HEK293 (cell line): ENCODE results near the gene LIPJ.

Source experiments
- CTCF ChIA-PET: fragments of 350-600 bp; formaldehyde crosslinking; extraction: SDS; loops from one replicate; lab custom pipeline; 2021; ENCODE audit warnings: antibody characterized with exemption; lab: Yijun Ruan, JAX
- POLR2A ChIA-PET: fragments of 300-600 bp; formaldehyde crosslinking; extraction: SDS; loops from one replicate; lab custom pipeline; 2020; ENCODE audit warnings: antibody characterized with exemption, inconsistent platforms; lab: Yijun Ruan, JAX
- H3K27ac ChIP-seq: fragments of 200-500 bp; sonication (Bioruptor generic); 2 replicates; pipeline ENCODE4 v1.5.1; 2014; ENCODE audit warnings: low read depth, low read length, control low read depth, inconsistent platforms; ENCODE audit errors: extremely low read depth
- H3K36me3 ChIP-seq, 2 experiments: fragments of 200-500 bp in 1 of 2; sonication (Bioruptor generic) in 1 of 2; 1 replicate in 1 of 2; 2 replicates in 1 of 2; pipeline ENCODE4 v1.5.1; 2014 to 2017; ENCODE audit warnings: inconsistent platforms in 2 of 2, low read length in 2 of 2; ENCODE audit not compliant: control insufficient read depth in 2 of 2, insufficient read depth in 1 of 2
- H3K4me1 ChIP-seq: fragments of 200-500 bp; sonication (Bioruptor generic); 2 replicates; pipeline ENCODE4 v1.5.1; 2014; ENCODE audit warnings: mild to moderate bottlenecking, low read length, inconsistent platforms; ENCODE audit not compliant: control insufficient read depth, insufficient read depth
- H3K4me3 ChIP-seq: 2 replicates; pipeline ENCODE4 v1.5.1; 2011; ENCODE audit warnings: low read depth, mild to moderate bottlenecking, control low read depth, low read length, moderate library complexity
- H3K9me3 ChIP-seq: fragments of 200-500 bp; sonication (Bioruptor generic); 2 replicates; pipeline ENCODE4 v1.5.1; 2014; ENCODE audit warnings: low read depth, low read length, inconsistent platforms; ENCODE audit not compliant: control insufficient read depth, insufficient read depth
- GFI1B ChIP-seq: fragments of 450-650 bp; formaldehyde crosslinking; IDR thresholded peaks from 2 replicates; pipeline ENCODE4 v1.5.1; 2016; ENCODE audit warnings: missing biosample characterization, missing genetic modification characterization
- KLF1 ChIP-seq: fragments of 450-650 bp; formaldehyde crosslinking; IDR thresholded peaks from 2 replicates; pipeline ENCODE4 v1.5.1; 2016; ENCODE audit warnings: missing biosample characterization, missing genetic modification characterization
- PRDM1 ChIP-seq: fragments of 450-650 bp; formaldehyde crosslinking; IDR thresholded peaks from 2 replicates; pipeline ENCODE4; 2016; ENCODE audit warnings: missing biosample characterization, missing genetic modification characterization
- PRDM10 ChIP-seq: fragments of 450-650 bp; formaldehyde crosslinking; IDR thresholded peaks from 2 replicates; pipeline ENCODE4 v1.5.1; 2016; ENCODE audit warnings: missing biosample characterization, missing genetic modification characterization
- RBAK ChIP-seq: fragments of 450-650 bp; formaldehyde crosslinking; IDR thresholded peaks from 2 replicates; pipeline ENCODE4 v1.5.1; 2016; ENCODE audit warnings: missing biosample characterization, missing genetic modification characterization
- ZBTB17 ChIP-seq: fragments of 450-650 bp; formaldehyde crosslinking; IDR thresholded peaks from 2 replicates; pipeline ENCODE4 v1.5.1; 2016; ENCODE audit warnings: missing biosample characterization, missing genetic modification characterization
- ZBTB20 ChIP-seq: fragments of 450-650 bp; formaldehyde crosslinking; IDR thresholded peaks from 2 replicates; pipeline ENCODE4 v1.5.1; 2016; ENCODE audit warnings: missing biosample characterization, missing genetic modification characterization
- ZBTB26 ChIP-seq: fragments of 450-650 bp; formaldehyde crosslinking; optimal IDR thresholded peaks from 2 replicates; pipeline ENCODE3; 2016; ENCODE audit warnings: missing biosample characterization, mild to moderate bottlenecking, missing genetic modification characterization
- ZBTB6 ChIP-seq: fragments of 450-650 bp; formaldehyde crosslinking; IDR thresholded peaks from 2 replicates; pipeline ENCODE4 v1.5.1; 2017; ENCODE audit warnings: missing biosample characterization, missing genetic modification characterization
- ZNF16 ChIP-seq: fragments of 450-650 bp; formaldehyde crosslinking; IDR thresholded peaks from 2 replicates; pipeline ENCODE4 v1.5.1; 2016; ENCODE audit warnings: low read depth, missing biosample characterization, missing genetic modification characterization
- ZNF223 ChIP-seq: fragments of 450-650 bp; formaldehyde crosslinking; IDR thresholded peaks from 2 replicates; pipeline ENCODE4 v1.5.1; 2016; ENCODE audit warnings: missing biosample characterization, missing genetic modification characterization
- ZNF239 ChIP-seq: fragments of 450-650 bp; formaldehyde crosslinking; IDR thresholded peaks from 2 replicates; pipeline ENCODE4 v1.5.1; 2016; ENCODE audit warnings: missing biosample characterization, missing genetic modification characterization
- ZNF280D ChIP-seq: fragments of 450-650 bp; formaldehyde crosslinking; IDR thresholded peaks from 2 replicates; pipeline ENCODE4 v1.5.1; 2016; ENCODE audit warnings: missing biosample characterization, missing genetic modification characterization
- ZNF335 ChIP-seq: fragments of 450-650 bp; formaldehyde crosslinking; conservative IDR thresholded peaks from 2 replicates; pipeline ENCODE4 v1.5.1; 2016; ENCODE audit warnings: missing biosample characterization, missing genetic modification characterization
- ZNF404 ChIP-seq: fragments of 450-650 bp; formaldehyde crosslinking; IDR thresholded peaks from 2 replicates; pipeline ENCODE4 v1.5.1; 2017; ENCODE audit warnings: missing biosample characterization, missing genetic modification characterization
- ZNF433 ChIP-seq: fragments of 450-650 bp; formaldehyde crosslinking; IDR thresholded peaks from 2 replicates; pipeline ENCODE4 v1.5.1; 2016; ENCODE audit warnings: missing biosample characterization, missing genetic modification characterization, low read depth
- ZNF48 ChIP-seq: fragments of 450-650 bp; formaldehyde crosslinking; IDR thresholded peaks from 2 replicates; pipeline ENCODE4 v1.5.1; 2016; ENCODE audit warnings: missing biosample characterization, missing genetic modification characterization
- ZNF621 ChIP-seq: fragments of 450-650 bp; formaldehyde crosslinking; IDR thresholded peaks from 2 replicates; pipeline ENCODE4 v1.5.1; 2017; ENCODE audit warnings: missing biosample characterization, missing genetic modification characterization
- ZNF626 ChIP-seq: fragments of 450-650 bp; sonication (Bioruptor Pico); formaldehyde crosslinking; IDR thresholded peaks from 2 replicates; pipeline ENCODE4 v1.5.1; 2018; ENCODE audit warnings: missing biosample characterization, missing genetic modification characterization, inconsistent platforms
- ZNF785 ChIP-seq: fragments of 450-650 bp; formaldehyde crosslinking; IDR thresholded peaks from 2 replicates; pipeline ENCODE4 v1.5.1; 2016; ENCODE audit warnings: missing biosample characterization, missing genetic modification characterization
- ZNF843 ChIP-seq: fragments of 450-650 bp; formaldehyde crosslinking; IDR thresholded peaks from 2 replicates; pipeline ENCODE4 v1.5.1; 2016; ENCODE audit warnings: missing biosample characterization, missing genetic modification characterization
- ZSCAN16 ChIP-seq: fragments of 450-650 bp; formaldehyde crosslinking; IDR thresholded peaks from 2 replicates; pipeline ENCODE4 v1.5.1; 2016; ENCODE audit warnings: missing biosample characterization, missing genetic modification characterization
- ZSCAN18 ChIP-seq: fragments of 450-650 bp; formaldehyde crosslinking; IDR thresholded peaks from 2 replicates; pipeline ENCODE4 v1.5.1; 2016; ENCODE audit warnings: missing biosample characterization, missing genetic modification characterization

Gene LIPJ

GRCh38 chr10:88582806-88583583 is 3.6 kb upstream of the LIPJ start, which contains the start of gene RNLS:
Gene RNLS (minus strand): TSS chr10:88583318.
- no peaks in the 10 kb centered on the region for H3K36me3 ChIP-seq
- no peaks in the 10 kb centered on the region for H3K9me3 ChIP-seq
- H3K4me1 ChIP-seq: no peaks in the 10 kb centered on the region
- no peak within 1 kb of the TSS for H3K27ac ChIP-seq
- ChIA-PET POLR2A (no interaction called here), CTCF (interaction anchor here (0.7 kb wide), 1 partner anchor 22 kb away, joined by 3 read pairs; no protein-coding TSS in a partner anchor)
- no peak for TF ChIP-seq PRDM10 (tag by site-specific recombination)
- TF ChIP-seq ZNF239 (tag by site-specific recombination): no peak
- TF ChIP-seq ZSCAN18 (tag by site-specific recombination): no peak
- TF ChIP-seq ZNF626 (tag by site-specific recombination): no peak
- no peak for TF ChIP-seq ZNF280D (tag by site-specific recombination)
- no peak for TF ChIP-seq ZNF785 (tag by site-specific recombination)
- TF ChIP-seq ZBTB6: no peak
- TF ChIP-seq ZSCAN16: no peak
- no peak for TF ChIP-seq ZNF16 (tag by site-specific recombination)
- TF ChIP-seq KLF1 (tag by site-specific recombination): no peak
- TF ChIP-seq ZBTB26: no peak
- TF ChIP-seq PRDM1 (tag by site-specific recombination): no peak
- H3K4me3 ChIP-seq: no peak within 1 kb of the TSS

GRCh38 chr10:88583584-88583957 is 3.0 kb upstream of the LIPJ start:
- H3K4me1 ChIP-seq: no peaks in the 10 kb centered on the region
- H3K9me3 ChIP-seq: no peaks in the 10 kb centered on the region
- ChIA-PET POLR2A (no interaction called here), CTCF (interaction anchor here (0.7 kb wide), 1 partner anchor 21 kb away, joined by 3 read pairs; no protein-coding TSS in a partner anchor)
- TF ChIP-seq ZNF404 (tag by site-specific recombination) (no peak), ZNF48 (tag by site-specific recombination) (no peak), RBAK (no peak), ZNF433 (no peak), ZNF223 (tag by site-specific recombination) (no peak), ZBTB17 (tag by site-specific recombination) (no peak), ZNF621 (tag by site-specific recombination) (no peak), ZNF843 (tag by site-specific recombination) (no peak), ZBTB20 (tag by site-specific recombination) (no peak), ZNF335 (tag by site-specific recombination) (no peak), GFI1B (tag by site-specific recombination) (no peak), ZNF16 (tag by site-specific recombination) (no peak)
- no peaks in the 10 kb centered on the region for H3K36me3 ChIP-seq
- H3K27ac ChIP-seq: no peak overlapping the region
- H3K4me3 ChIP-seq: no peak overlapping the region
